DMS53 treated with DMSO at 0.1 percent for 48 hours (cell line): Measurements from ENCODE around the gene KLF18.
"Not testable (repeated sequence)": the region's sequence is repeated elsewhere in the genome, so short reads cannot be mapped to it uniquely, and the experiment has no call there.

Experiments
- DNase-seq: peaks from one replicate; lab custom pipeline; 2025; ENCODE audit not compliant: unreplicated experiment; lab: John Stamatoyannopoulos, UW

Gene KLF18

GRCh38 chr1:44120398-44120949 is 21.0 kb downstream of the KLF18 start:
- no peak for DNase-seq

GRCh38 chr1:44119525-44119924 is 21.9 kb downstream of the KLF18 start:
- no peak for DNase-seq

- DNase-seq, result no peak
These were observed 22.7 kb downstream of the KLF18 start, which contains the start of gene KLF17 for GRCh38 chr1:44118682-44119081. TSS of gene KLF17 (plus strand) at chr1:44118821. CDS start at chr1:44118908, 87 bp downstream.

- not testable (repeated sequence) for DNase-seq
These were observed 24.2 kb downstream of the KLF18 start for GRCh38 chr1:44117272-44117671.

- no peak for DNase-seq
These were observed 27.3 kb downstream of the KLF18 start for GRCh38 chr1:44114098-44114497.

GRCh38 chr1:44113095-44113609 is 28.3 kb downstream of the KLF18 start:
- no peak for DNase-seq

GRCh38 chr1:44112486-44112885 is 28.9 kb downstream of the KLF18 start:
- DNase-seq, result no peak

GRCh38 chr1:44111861-44112260 is 29.6 kb downstream of the KLF18 start:
- DNase-seq, result no peak

GRCh38 chr1:44110916-44111315 is 30.5 kb downstream of the KLF18 start:
- DNase-seq, result no peak

- DNase-seq, result no peak
These were observed 32.5 kb downstream of the KLF18 start for GRCh38 chr1:44108971-44109370.

GRCh38 chr1:44108241-44108640 is 33.2 kb downstream of the KLF18 start:
- no peak for DNase-seq

GRCh38 chr1:44105810-44106209 is 35.6 kb downstream of the KLF18 start:
- no peak for DNase-seq

GRCh38 chr1:44103270-44104131 is 37.9 kb downstream of the KLF18 start:
- DNase-seq, result peak; percentile 54

- no peak for DNase-seq
These were observed 40.1 kb downstream of the KLF18 start for GRCh38 chr1:44101328-44101727.

GRCh38 chr1:44100183-44100868 is 41.1 kb downstream of the KLF18 start:
- DNase-seq, result no peak

- no peak for DNase-seq
These were observed 47.4 kb downstream of the KLF18 start for GRCh38 chr1:44094047-44094446.

- no peak for DNase-seq
These were observed 50.8 kb downstream of the KLF18 start for GRCh38 chr1:44090429-44091252.

GRCh38 chr1:44089371-44090048 is 51.9 kb downstream of the KLF18 start:
- peak; percentile 14 for DNase-seq
